Activated naive CD8-positive, alpha-beta T cell treated with anti-CD3 and anti-CD28 coated beads, Interleukin-2, amount 50 U/mL, for 16 hours (primary cell): ENCODE data around the gene FDXACB1.

ENCODE experiments used
- DNase-seq: peaks from one replicate; pipeline ENCODE4 v3.0.0-alpha.2; 2020; ENCODE audit warnings: low read depth, low spot score

Gene FDXACB1

GRCh38 chr11:111843661-111844060 lies 35.3 kb downstream of the FDXACB1 start:
- no peak for DNase-seq

GRCh38 chr11:111841370-111842053 lies 37.5 kb downstream of the FDXACB1 start:
- peak; percentile 66 for DNase-seq

GRCh38 chr11:111840143-111840542 lies 38.8 kb downstream of the FDXACB1 start:
- DNase-seq = no peak

- no peak for DNase-seq
Measured at GRCh38 chr11:111838054-111838453, 40.9 kb downstream of the FDXACB1 start.

- no peak for DNase-seq
Measured at GRCh38 chr11:111837366-111837891, 41.5 kb downstream of the FDXACB1 start.

- DNase-seq = no peak
Measured at GRCh38 chr11:111836721-111837120, 42.2 kb downstream of the FDXACB1 start.

GRCh38 chr11:111836162-111836561 lies 42.8 kb downstream of the FDXACB1 start:
- DNase-seq = no peak

GRCh38 chr11:111835665-111836064 lies 43.3 kb downstream of the FDXACB1 start:
- DNase-seq = no peak

GRCh38 chr11:111834432-111835163 lies 44.4 kb downstream of the FDXACB1 start:
- DNase-seq = no peak

- DNase-seq = no peak
Measured at GRCh38 chr11:111833524-111833923, 45.4 kb downstream of the FDXACB1 start.

GRCh38 chr11:111829185-111829968 lies 49.6 kb downstream of the FDXACB1 start:
- no peak for DNase-seq

- DNase-seq = no peak
Measured at GRCh38 chr11:111826322-111826950, 52.5 kb downstream of the FDXACB1 start.
